Endothelial cell of umbilical vein (primary cell): ENCODE data around the gene PSMB7. TPM values are rescaled to one million over a fixed set of nuclear protein-coding genes. Genes with fewer than 3 reads are reported as not detected.
A peak's percentile ranks its signal among the peaks of the same experiment; 100 is the strongest.

ENCODE experiments used
- BruUV-seq: library from RNA; stranded (reverse); fragments of 400-500 nt; replicated peaks from 2 replicates; lab custom pipeline; 2021; lab: Mats Ljungman, UMichigan
- CTCF ChIA-PET: fragments of 300-600, 350-600 bp; sonication (Branson Sonifier 250); formaldehyde crosslinking; loops from one replicate; lab custom pipeline; 2021; ENCODE audit warnings: antibody characterized with exemption, inconsistent platforms; lab: Charles Lee
- POLR2A ChIA-PET: fragments of 300-600, 350-600 bp; sonication (Branson Sonifier 250); formaldehyde crosslinking; loops from one replicate; lab custom pipeline; 2021; ENCODE audit warnings: antibody characterized with exemption, inconsistent platforms; lab: Charles Lee
- DNase-seq: peaks from one replicate; pipeline ENCODE4 v3.0.0-alpha.2; 2011; ENCODE audit warnings: low read depth, low spot score
- FAIRE-seq: peaks from 2 replicates; lab custom pipeline; 2011; peaks lifted over from hg19 to GRCh38; lab: Jason Lieb, UNC
- H2AFZ ChIP-seq: 2 replicates; pipeline ENCODE4 v1.6.0; 2012; ENCODE audit warnings: low read depth, low read length, control low read depth, inconsistent platforms
- H3K27ac ChIP-seq: 2 replicates; pipeline ENCODE4 v1.5.1; 2011; ENCODE audit warnings: low read depth, mild to moderate bottlenecking, control low read depth, low read length, moderate library complexity; ENCODE audit not compliant: insufficient read depth
- H3K27me3 ChIP-seq, 2 experiments: 2 replicates each; pipeline versions ENCODE4 v1.6.0 to v1.6.1; 2011; ENCODE audit warnings: low read length in 2 of 2, mixed read lengths in 1 of 2; ENCODE audit not compliant: control insufficient read depth in 2 of 2, insufficient read depth in 2 of 2
- H3K36me3 ChIP-seq, 2 experiments: 2 replicates in 1 of 2; 3 replicates in 1 of 2; pipeline ENCODE4 v1.5.1; 2011; ENCODE audit warnings: low read length in 2 of 2, mild to moderate bottlenecking in 1 of 2, moderate library complexity in 1 of 2; ENCODE audit not compliant: control insufficient read depth in 2 of 2, insufficient read depth in 2 of 2; ENCODE audit errors: extremely low read depth in 1 of 2
- H3K4me1 ChIP-seq: 3 replicates; pipeline ENCODE4 v1.5.1; 2011; ENCODE audit warnings: mild to moderate bottlenecking, low read length; ENCODE audit not compliant: control insufficient read depth, insufficient read depth; ENCODE audit errors: extremely low read depth
- H3K4me2 ChIP-seq: 2 replicates; pipeline ENCODE4 v1.6.1; 2011; ENCODE audit warnings: low read length, control low read depth, mixed read lengths; ENCODE audit not compliant: insufficient read depth
- H3K4me3 ChIP-seq, 3 experiments: fragments of 200-600 bp in 1 of 3; sonication (generic), shearing (Covaris generic) in 1 of 3; replicated peaks in 1 of 3; 2 replicates each; pipeline ENCODE4 v1.5.1; 2011 to 2016; ENCODE audit warnings: control low read depth in 3 of 3, low read length in 3 of 3, mild to moderate bottlenecking in 2 of 3, inconsistent platforms in 1 of 3, low read depth in 1 of 3, moderate library complexity in 1 of 3; ENCODE audit not compliant: insufficient read depth in 1 of 3
- H3K79me2 ChIP-seq: 2 replicates; pipeline ENCODE4 v1.6.0; 2012; ENCODE audit warnings: low read length, inconsistent platforms; ENCODE audit not compliant: control insufficient read depth, insufficient read depth
- H3K9ac ChIP-seq: replicated peaks from 2 replicates; pipeline ENCODE3; 2011; ENCODE audit warnings: low read length, control low read depth; ENCODE audit not compliant: insufficient read depth; ENCODE audit errors: extremely low read depth
- H3K9me1 ChIP-seq: replicated peaks from 3 replicates; pipeline ENCODE4 v1.6.0; 2011; ENCODE audit warnings: mild to moderate bottlenecking, low read length; ENCODE audit not compliant: control insufficient read depth, insufficient read depth; ENCODE audit errors: extremely low read depth
- H3K9me3 ChIP-seq: replicated peaks from 2 replicates; pipeline ENCODE4 v1.5.1; 2012; ENCODE audit warnings: low read length, inconsistent platforms; ENCODE audit not compliant: control insufficient read depth, insufficient read depth
- H4K20me1 ChIP-seq: replicated peaks from 2 replicates; pipeline ENCODE3; 2011; ENCODE audit warnings: mild to moderate bottlenecking, low read length; ENCODE audit not compliant: control insufficient read depth, insufficient read depth; ENCODE audit errors: extremely low read depth
- EZH2 ChIP-seq: IDR thresholded peaks from 2 replicates; pipeline ENCODE4 v1.6.1; 2012; ENCODE audit warnings: borderline replicate concordance, low read depth, mild to moderate bottlenecking, moderate library complexity, low read length, inconsistent platforms; ENCODE audit not compliant: severe bottlenecking
- FOS ChIP-seq: IDR thresholded peaks from 2 replicates; pipeline ENCODE4 v1.6.1; 2011; ENCODE audit warnings: mild to moderate bottlenecking, low read length, moderate library complexity, borderline replicate concordance; ENCODE audit not compliant: insufficient read depth
- JUN ChIP-seq: IDR thresholded peaks from 2 replicates; pipeline ENCODE4 v1.6.1; 2011; ENCODE audit warnings: borderline replicate concordance, low read depth; ENCODE audit not compliant: insufficient read length, insufficient read depth
- MAX ChIP-seq: IDR thresholded peaks from 2 replicates; pipeline ENCODE4 v1.6.1; 2011; ENCODE audit not compliant: insufficient read depth, insufficient read length
- dilution Hi-C: fragments of 300-500 bp; cut with MboI; formaldehyde crosslinking; loops from one replicate; pipeline ENCODE4 v1.15.0; 2019; ENCODE audit warnings: low sequenced_read_pairs; ENCODE audit not compliant: extremely low pct_ligation_motif_present
- intact Hi-C: fragments of 100-400 bp; cut with micrococcal nuclease; formaldehyde crosslinking; loops from one replicate; pipeline ENCODE4 v1.10.0; 2022
- polyA plus RNA-seq, 4 experiments: library from polyadenylated mRNA; depleted of rRNA in 3 of 4; stranded (reverse) in 3 of 4; unstranded in 1 of 4; fragments of >200 nt; gene quantifications; 2 replicates each; pipeline versions ENCODE4 v1.2.1 to v1.2.3, GENCODE V29; 2011 to 2012; ENCODE audit warnings: missing spikeins in 1 of 4
- total RNA-seq: library from RNA; stranded (reverse); gene quantifications from 2 replicates; pipeline ENCODE4 v1.2.3, GENCODE V29; 2021

PSMB7 gene
- total and polyA plus RNA-seq, 2 donors (not counting 3 experiments of a cell fraction or from before 2014, with no cell fraction given) = 227 to 366 TPM

GRCh38 chr9:124381170-124381945, 33.9 kb downstream of the PSMB7 start:
- H3K9me3 ChIP-seq = no peaks in the 10 kb centered on the region
- ChIA-PET POLR2A (no interaction called here), CTCF (interaction anchor here (1.2 kb wide), 1 partner anchor 11 kb away, joined by 3 read pairs; no protein-coding TSS in a partner anchor)
- H3K27me3 ChIP-seq = no peaks in the 10 kb centered on the region
- intact Hi-C loops (no loop called here), dilution Hi-C loops (no loop called here)
- peak; percentile 45 for TF ChIP-seq FOS
- no peak for TF ChIP-seq MAX
- peak; percentile 30 for TF ChIP-seq JUN
- TF ChIP-seq EZH2 = no peak
- H3K4me3 ChIP-seq = no peak overlapping the region
- H3K36me3 ChIP-seq = peaks cover 2 to 25% of the 10 kb centered on the region in 2 experiments
- H3K9ac ChIP-seq = no peak overlapping the region
- FAIRE-seq (peak; percentile 92), DNase-seq (peak; percentile 66)
- H3K4me2 ChIP-seq = peak overlapping the region; percentile 29
- no peak overlapping the region for H2AFZ ChIP-seq
- peaks cover 13% of the 10 kb centered on the region for H3K4me1 ChIP-seq
- no TSS peak for BruUV-seq
- peaks cover 83% of the 10 kb centered on the region for H3K79me2 ChIP-seq
- peaks cover 8% of the 10 kb centered on the region for H4K20me1 ChIP-seq
- peak overlapping the region; percentile 10 for H3K27ac ChIP-seq
- peaks cover 2% of the 10 kb centered on the region for H3K9me1 ChIP-seq
